Stimulated activated CD4-positive, alpha-beta T cell treated with anti-CD3 and anti-CD28 coated beads, Interleukin-1b, Interleukin-23, amount 100 ng/mL, for 48 hours (primary cell): ENCODE data around the gene CRYBG2.
A peak's percentile ranks its signal among the peaks of the same experiment; 100 is the strongest.
"Not testable (repeated sequence)": the region's sequence is repeated elsewhere in the genome, so short reads cannot be mapped to it uniquely, and the experiment has no call there.

Experiments
- DNase-seq: peaks from one replicate; pipeline ENCODE4 v3.0.0-alpha.2; 2020

Gene CRYBG2

GRCh38 chr1:26292735-26293134 is 61.2 kb downstream of the CRYBG2 start:
- not testable (repeated sequence) for DNase-seq

DNA sequence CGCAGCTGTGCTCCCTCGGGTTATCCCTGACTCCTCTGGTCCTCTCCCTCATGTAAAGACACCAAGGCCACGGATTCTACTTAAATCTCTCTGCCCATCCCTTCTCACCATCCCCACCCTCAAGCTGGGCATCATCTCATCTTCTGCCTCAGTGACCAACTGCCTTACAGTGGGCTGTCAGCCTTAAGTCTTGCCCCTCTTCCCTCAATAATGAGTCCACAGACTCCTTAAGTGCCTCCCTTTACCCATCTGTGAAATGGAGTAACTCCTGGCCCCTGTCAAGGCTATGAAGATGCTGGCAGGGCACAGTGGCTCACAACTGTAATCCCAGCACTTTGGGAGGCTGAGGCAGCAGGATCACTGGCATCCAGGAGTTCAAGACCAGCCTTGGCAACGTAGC is 62.0 kb downstream of the CRYBG2 start:
- no peak for DNase-seq

GRCh38 chr1:26291433-26291832 is 62.5 kb downstream of the CRYBG2 start:
- DNase-seq = no peak

GRCh38 chr1:26290882-26291261 is 63.1 kb downstream of the CRYBG2 start:
- DNase-seq = no peak

GRCh38 chr1:26290122-26290881 is 63.6 kb downstream of the CRYBG2 start:
- no peak for DNase-seq

GRCh38 chr1:26289158-26290059 is 64.5 kb downstream of the CRYBG2 start:
- DNase-seq = no peak

DNA sequence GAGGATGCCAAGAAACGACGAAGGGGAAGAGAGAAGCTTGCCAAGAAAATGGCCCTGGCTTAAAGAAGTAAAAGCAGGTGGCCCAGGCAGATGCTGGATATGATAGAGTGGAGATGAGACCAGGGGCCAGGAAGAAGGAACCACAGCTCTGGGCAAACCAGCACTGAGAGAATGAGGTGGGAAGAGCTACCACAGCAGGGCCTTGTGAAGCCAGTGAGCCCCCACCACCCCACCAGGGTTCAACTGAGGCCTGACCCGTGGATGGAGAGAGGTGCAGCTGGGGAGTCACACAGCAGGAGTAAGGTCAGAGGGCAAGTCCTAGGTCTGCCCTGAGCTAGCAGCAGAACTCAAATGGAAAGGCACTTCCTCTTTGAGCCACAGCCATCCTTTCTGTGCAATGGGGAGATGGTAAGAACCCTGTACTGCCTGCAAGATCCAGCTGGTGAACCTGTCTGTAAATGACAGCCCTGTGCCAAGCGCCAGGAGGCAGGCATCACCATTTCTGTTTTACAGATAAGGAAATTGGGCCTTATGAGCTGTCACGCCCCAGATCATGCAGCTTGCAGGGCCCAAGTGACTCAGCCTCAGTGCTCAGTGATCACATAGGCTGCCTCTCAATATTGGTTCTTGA is 65.5 kb downstream of the CRYBG2 start:
- DNase-seq = peak; percentile 86

GRCh38 chr1:26287811-26288210 is 66.1 kb downstream of the CRYBG2 start:
- no peak for DNase-seq

GRCh38 chr1:26287033-26287711 is 66.8 kb downstream of the CRYBG2 start:
- peak; percentile 60 for DNase-seq

DNA sequence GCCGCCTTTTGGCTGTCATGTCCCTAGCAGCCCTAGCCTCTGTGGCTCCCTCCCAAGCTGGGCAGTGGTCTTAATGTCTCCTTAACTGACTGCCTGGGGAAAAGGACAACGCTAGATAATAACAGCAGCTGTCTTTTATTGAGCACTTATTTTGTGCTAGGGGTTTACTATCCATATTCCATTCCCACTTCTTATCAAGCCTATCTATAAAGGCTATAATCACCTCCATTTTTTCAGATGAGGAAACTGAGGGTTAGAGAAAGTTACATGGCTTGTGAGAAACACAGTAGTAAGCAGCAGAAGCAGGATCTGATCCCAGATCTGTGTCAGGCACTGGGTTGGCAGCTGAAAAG is 67.9 kb downstream of the CRYBG2 start:
- no peak for DNase-seq

- no peak for DNase-seq
These were observed 68.4 kb downstream of the CRYBG2 start for GRCh38 chr1:26285366-26286063.

DNA sequence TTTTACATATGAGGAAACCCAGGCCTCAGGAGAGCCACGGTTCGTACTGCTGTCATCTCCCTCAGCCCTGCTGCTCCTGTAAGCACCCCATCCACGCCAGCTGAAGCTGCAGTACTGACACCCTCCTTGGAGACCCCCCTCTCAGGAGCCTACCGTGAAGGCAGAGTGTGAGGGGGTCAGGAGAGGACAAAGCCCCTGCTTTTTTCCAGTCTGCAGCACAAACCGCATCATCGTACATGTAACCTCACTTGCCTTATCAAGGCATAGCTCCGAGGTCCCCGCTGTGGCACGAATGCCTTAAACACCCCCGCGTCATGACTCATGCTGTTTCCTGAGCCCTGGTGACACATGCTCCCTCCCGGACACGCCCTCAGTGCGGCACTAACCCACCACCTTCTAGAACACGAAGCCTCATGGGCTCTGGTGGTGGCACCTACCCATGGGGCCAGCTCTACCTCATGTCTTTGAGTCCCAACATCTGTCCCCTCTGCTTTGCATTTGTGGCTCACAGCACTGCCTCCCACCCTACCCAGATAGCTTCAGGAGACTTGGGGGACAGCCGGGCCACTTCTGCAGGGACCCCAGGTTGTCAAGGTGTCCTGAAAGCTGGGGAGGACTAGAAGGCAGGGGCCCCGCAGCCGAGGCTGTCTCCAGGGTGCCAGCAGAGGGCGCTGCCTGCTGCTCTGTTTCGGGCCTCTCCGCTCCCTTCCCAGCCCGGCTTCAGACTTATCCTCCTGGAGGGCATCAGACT is 69.2 kb downstream of the CRYBG2 start:
- DNase-seq = peak; percentile 97

- no peak for DNase-seq
These were observed 69.9 kb downstream of the CRYBG2 start for GRCh38 chr1:26283871-26284596.

- DNase-seq = no peak
These were observed 70.6 kb downstream of the CRYBG2 start for GRCh38 chr1:26283279-26283853.

DNA sequence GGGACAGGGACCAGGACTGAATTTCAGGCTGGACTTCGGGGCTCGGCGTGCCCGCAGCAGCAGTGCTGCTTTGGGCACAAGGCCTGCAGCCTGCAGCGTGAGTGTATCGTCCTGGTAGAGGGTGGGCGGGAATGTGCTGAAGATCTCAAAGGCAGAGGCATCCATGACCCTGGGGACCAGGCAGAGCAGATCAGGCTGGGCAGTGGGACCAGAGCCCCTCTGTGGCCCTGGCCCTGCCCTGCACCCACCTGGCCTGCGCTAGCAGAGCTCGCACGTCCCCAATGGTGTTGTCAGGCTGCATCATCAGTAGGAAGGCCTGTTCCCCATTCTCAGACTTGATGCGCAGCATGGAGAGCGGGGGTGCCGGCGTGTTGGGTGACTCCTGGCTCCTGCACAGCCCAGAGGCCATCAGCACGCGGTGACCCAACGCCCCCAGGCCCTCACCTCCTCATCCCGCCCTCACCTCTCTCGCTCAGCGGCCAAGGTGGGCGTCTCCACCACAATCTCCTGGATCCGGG is 71.5 kb downstream of the CRYBG2 start:
- DNase-seq = no peak

- DNase-seq = no peak
These were observed 72.0 kb downstream of the CRYBG2 start for GRCh38 chr1:26281971-26282370.

GRCh38 chr1:26281091-26281958 is 72.6 kb downstream of the CRYBG2 start:
- no peak for DNase-seq

- no peak for DNase-seq
These were observed 73.4 kb downstream of the CRYBG2 start for GRCh38 chr1:26280333-26281042.
